HepG2 (cell line): ENCODE measurements around the gene ZNF740. TPM values are rescaled to one million over a fixed set of nuclear protein-coding genes. Genes with fewer than 3 reads are reported as not detected.
A peak's percentile ranks its signal among the peaks of the same experiment; 100 is the strongest.
"Not testable (repeated sequence)": the region's sequence is repeated elsewhere in the genome, so short reads cannot be mapped to it uniquely, and the experiment has no call there.

Experiments used
- ATAC-seq: fragments of 200-7000 bp; cut with Tn5 transposase; 3 replicates; pipeline ENCODE4 v1.9.1; 2020; ENCODE audit warnings: mild to moderate bottlenecking, moderate library complexity
- BruUV-seq: library from RNA; stranded (reverse); fragments of 400-500 nt; replicated peaks from 2 replicates; lab custom pipeline; 2021; lab: Mats Ljungman, UMichigan
- CTCF ChIA-PET: fragments of 300-600 bp; formaldehyde crosslinking; extraction: SDS; loops from one replicate; lab custom pipeline; 2021; ENCODE audit warnings: low total read pairs, inconsistent platforms, low intra/inter-chr PET ratio; lab: Yijun Ruan, JAX
- POLR2A ChIA-PET: fragments of 350-600 bp; sonication (Branson Sonifier 250); formaldehyde crosslinking; loops from one replicate; lab custom pipeline; 2020; ENCODE audit warnings: antibody characterized with exemption, inconsistent platforms; lab: Yijun Ruan, JAX
- DNase-seq: peaks from one replicate; pipeline ENCODE4 v3.0.0-alpha.2; 2015; ENCODE audit warnings: low spot score
- FAIRE-seq: peaks from 3 replicates; lab custom pipeline; 2011; peaks lifted over from hg19 to GRCh38; lab: Jason Lieb, UNC
- H2AFZ ChIP-seq: one replicate; pipeline ENCODE4 v1.6.1; 2011; ENCODE audit warnings: low read length, inconsistent platforms
- H3K27ac ChIP-seq: fragments of 300-600 bp; 3 replicates; pipeline ENCODE4 v1.8.0; 2011; ENCODE audit warnings: mixed run types, mild to moderate bottlenecking, mixed read lengths, low read length, inconsistent platforms; ENCODE audit not compliant: insufficient read depth; ENCODE audit errors: extremely low read length
- H3K27me3 ChIP-seq, 2 experiments: fragments of 200-600 bp in 1 of 2; 2 replicates in 1 of 2; 3 replicates in 1 of 2; pipeline versions ENCODE4 v1.6.0 to v1.8.0; 2011; ENCODE audit warnings: low read length in 2 of 2, mild to moderate bottlenecking in 2 of 2, moderate library complexity in 2 of 2, inconsistent platforms in 1 of 2; ENCODE audit not compliant: insufficient read depth in 2 of 2, control insufficient read depth in 1 of 2
- H3K36me3 ChIP-seq, 2 experiments: fragments of 200-600 bp in 1 of 2; replicated peaks in 1 of 2; 2 replicates in 1 of 2; 3 replicates in 1 of 2; pipeline versions ENCODE4 v1.5.1 to v1.8.0; 2011; ENCODE audit warnings: low read length in 2 of 2, inconsistent platforms in 1 of 2; ENCODE audit not compliant: insufficient read depth in 2 of 2, control insufficient read depth in 1 of 2
- H3K4me1 ChIP-seq: 2 replicates; pipeline ENCODE4 v1.5.1; 2012; ENCODE audit warnings: low read length, inconsistent platforms; ENCODE audit not compliant: insufficient read depth
- H3K4me2 ChIP-seq: 2 replicates; pipeline ENCODE4 v1.6.0; 2011; ENCODE audit warnings: low read depth, low read length, inconsistent platforms
- H3K4me3 ChIP-seq, 3 experiments: fragments of 200-600 bp in 1 of 3; sonication (generic), shearing (Covaris generic) in 1 of 3; replicated peaks in 1 of 3; 2 replicates each; pipeline ENCODE4 v1.5.1; 2011 to 2016; ENCODE audit warnings: low read length in 3 of 3, inconsistent platforms in 2 of 3, low read depth in 2 of 3, mild to moderate bottlenecking in 2 of 3, control low read depth in 1 of 3, mixed read lengths in 1 of 3; ENCODE audit not compliant: insufficient read depth in 1 of 3
- H3K79me2 ChIP-seq: one replicate; pipeline ENCODE4 v1.6.1; 2011; ENCODE audit warnings: low read length, inconsistent platforms; ENCODE audit not compliant: insufficient read depth
- H3K9ac ChIP-seq: 2 replicates; pipeline ENCODE4 v1.6.0; 2011; ENCODE audit warnings: mild to moderate bottlenecking, low read depth, low read length, inconsistent platforms; ENCODE audit not compliant: insufficient read depth
- H3K9me3 ChIP-seq: 2 replicates; pipeline ENCODE4 v1.5.1; 2012; ENCODE audit warnings: mild to moderate bottlenecking, low read length
- H4K20me1 ChIP-seq: 2 replicates; pipeline ENCODE4 v1.6.0; 2011; ENCODE audit warnings: inconsistent platforms, mild to moderate bottlenecking, low read length, moderate library complexity; ENCODE audit not compliant: insufficient read depth
- EP300 ChIP-seq, 3 experiments: sonication (generic) in 1 of 3; formaldehyde crosslinking in 1 of 3; IDR thresholded peaks; 2 replicates each; pipeline versions ENCODE4 v1.5.1 to v1.6.1; 2011 to 2020; ENCODE audit warnings: low read depth in 2 of 3, low read length in 2 of 3, borderline replicate concordance in 1 of 3, improper control_type of control experiment in 1 of 3, mild to moderate bottlenecking in 1 of 3, missing genetic modification reagents in 1 of 3, moderate library complexity in 1 of 3
- KIAA2018 ChIP-seq: sonication (generic); formaldehyde crosslinking; IDR thresholded peaks from 2 replicates; pipeline ENCODE4 v1.5.0; 2020; ENCODE audit warnings: mild to moderate bottlenecking, missing genetic modification reagents, borderline replicate concordance
- PAXIP1 ChIP-seq: sonication (generic); formaldehyde crosslinking; conservative IDR thresholded peaks from 2 replicates; pipeline ENCODE4 v1.4.0; 2020; ENCODE audit warnings: mild to moderate bottlenecking, missing genetic modification reagents, moderate library complexity
- POGZ ChIP-seq: sonication (generic); formaldehyde crosslinking; IDR thresholded peaks from 2 replicates; pipeline ENCODE4 v1.4.0; 2020; ENCODE audit warnings: mild to moderate bottlenecking, missing genetic modification reagents
- SMARCE1 ChIP-seq: fragments of 450-650 bp; IDR thresholded peaks from 2 replicates; pipeline ENCODE4 v1.6.1; 2017; ENCODE audit warnings: borderline replicate concordance
- ZMYM3 ChIP-seq: sonication (generic); formaldehyde crosslinking; IDR thresholded peaks from 2 replicates; pipeline ENCODE4 v1.5.1; 2020; ENCODE audit warnings: mild to moderate bottlenecking, missing genetic modification reagents
- WGBS: methylation state at CpG from one replicate; pipeline ENCODE4 v1.1.6; 2017; ENCODE audit warnings: low lambda C conversion rate; 5-methylcytosine and 5-hydroxymethylcytosine counted together
- in situ Hi-C: cut with HindIII; loops from 2 replicates; pipeline ENCODE4 v1.10.0; 2017; ENCODE audit warnings: low pct_unique_long_range_greater_than_20kb; ENCODE audit not compliant: extremely low pct_ligation_motif_present
- intact Hi-C: fragments of 100-400 bp; cut with micrococcal nuclease; formaldehyde crosslinking; loops from one replicate; pipeline ENCODE4 v1.10.0; 2022; ENCODE audit not compliant: unreplicated experiment
- polyA plus RNA-seq, 8 experiments: library from polyadenylated mRNA; depleted of rRNA in 3 of 8; stranded (reverse) in 7 of 8; unstranded in 1 of 8; fragments of >200 nt; fragmentation: Illumina TruSeq in 4 of 8; extraction: Trizol in 4 of 8; gene quantifications; 2 replicates each; pipeline versions ENCODE4 v1.2.1 to v1.2.3, GENCODE V29; 2011 to 2016; ENCODE audit warnings: low read depth in 4 of 8, missing spikeins in 1 of 8, mixed read lengths in 1 of 8; ENCODE audit not compliant: insufficient read depth in 1 of 8
- total RNA-seq, 5 experiments: library from RNA; depleted of rRNA; stranded (reverse); fragments of >200 nt; fragmentation: Illumina TruSeq; extraction: Trizol; gene quantifications; 2 replicates each; pipeline ENCODE4 v1.2.3, GENCODE V29; 2016; ENCODE audit warnings: low read depth in 1 of 5

Gene ZNF740
- total and polyA plus RNA-seq, 2 of the 13 experiments (the other 11 are each of a cell fraction or from before 2014, with no cell fraction given) = 16.9 to 19.0 TPM

GRCh38 chr12:53161119-53161911, 19.2 kb upstream of the ZNF740 start (continued):
- TF ChIP-seq KIAA2018 (CRISPR knock-in tag) (no peak), SMARCE1 (no peak)

GRCh38 chr12:53163008-53163407, 17.5 kb upstream of the ZNF740 start:
- H3K4me1 ChIP-seq = peaks cover 44% of the 10 kb centered on the region
- ATAC-seq; H3K36me3 ChIP-seq; H3K4me3 ChIP-seq; DNase-seq; H3K4me2 ChIP-seq; H3K27me3 ChIP-seq; intact Hi-C loops; H2AFZ ChIP-seq; H3K79me2 ChIP-seq; BruUV-seq; H3K9me3 ChIP-seq; CTCF ChIA-PET; in situ Hi-C loops; H4K20me1 ChIP-seq; H3K9ac ChIP-seq; H3K27ac ChIP-seq; TF ChIP-seq EP300 (CRISPR knock-in tag; IDR thresholded peaks at IDR 0.05; ENCODE audit: borderline replicate concordance): not testable (repeated sequence)
- WGBS = 56% methylated on average over 2 of the region's 2 CpGs
- POLR2A ChIA-PET = interaction anchor here (0.7 to 4.5 kb wide), 2 partner anchors 17 to 23 kb away, joined by 3 to 34 read pairs; partner anchors contain the start of genes CSAD and ZNF740
- peak; percentile 54 for FAIRE-seq
- TF ChIP-seq PAXIP1 (CRISPR knock-in tag) (0 out of 2 replicates have a peak, but pooled peaks have one; percentile 30), EP300 (IDR thresholded peaks at IDR 0.05; ENCODE audit: low read depth in 2 of 2, low read length in 2 of 2) (0 out of 4 replicates have a peak, but pooled peaks of 1 of the 2 experiments have one; percentile 11), POGZ (CRISPR knock-in tag) (peak; percentile 66), ZMYM3 (peak; percentile 74)
